IMR-90 (cell line): ENCODE measurements around the gene RRAGD. TPM values are rescaled to one million over a fixed set of nuclear protein-coding genes. Genes with fewer than 3 reads are reported as not detected.
"Not testable (repeated sequence)": the region's sequence is repeated elsewhere in the genome, so short reads cannot be mapped to it uniquely, and the experiment has no call there.

Experiments used
- ATAC-seq: fragments of 200-7000 bp; cut with Tn5 transposase; 2 replicates; pipeline ENCODE4 v1.9.1; 2020; ENCODE audit warnings: low read depth, mild to moderate bottlenecking, moderate library complexity
- BruUV-seq: library from RNA; stranded (reverse); fragments of 400-500 nt; replicated peaks from 2 replicates; lab custom pipeline; 2021; lab: Mats Ljungman, UMichigan
- CTCF ChIA-PET: fragments of 300-600 bp; formaldehyde crosslinking; extraction: SDS; loops from one replicate; lab custom pipeline; 2021; ENCODE audit warnings: antibody characterized with exemption; lab: Yijun Ruan, JAX
- POLR2A ChIA-PET: fragments of 300-600 bp; sonication (Branson Sonifier 250); formaldehyde crosslinking; loops from one replicate; lab custom pipeline; 2022; ENCODE audit warnings: antibody characterized with exemption; ENCODE audit not compliant: unreplicated experiment; lab: Charles Lee
- DNase-seq: peaks from one replicate; pipeline ENCODE4 v3.0.0; 2013
- H2AFZ ChIP-seq: replicated peaks from 2 replicates; pipeline ENCODE3; 2013; ENCODE audit warnings: low read length, mild to moderate bottlenecking; ENCODE audit not compliant: poor library complexity
- H2AK5ac ChIP-seq: 2 replicates; pipeline ENCODE4 v1.6.1; 2013; ENCODE audit warnings: low read depth, low read length, inconsistent platforms
- H2AK9ac ChIP-seq: replicated peaks from 2 replicates; pipeline ENCODE3; 2013; ENCODE audit warnings: mild to moderate bottlenecking, low read depth, low read length, moderate library complexity; ENCODE audit not compliant: poor library complexity
- H2BK120ac ChIP-seq: 2 replicates; pipeline ENCODE4 v1.6.1; 2013; ENCODE audit warnings: low read depth, low read length, inconsistent platforms
- H2BK15ac ChIP-seq: 3 replicates; pipeline ENCODE4 v1.6.1; 2013; ENCODE audit warnings: low read depth, low read length, inconsistent platforms
- H2BK20ac ChIP-seq: 2 replicates; pipeline ENCODE4 v1.6.1; 2013; ENCODE audit warnings: low read depth, mild to moderate bottlenecking, inconsistent platforms, low read length, moderate library complexity
- H2BK5ac ChIP-seq: 2 replicates; pipeline ENCODE4 v1.6.1; 2013; ENCODE audit warnings: mild to moderate bottlenecking, low read depth, low read length, inconsistent platforms; ENCODE audit not compliant: poor library complexity, severe bottlenecking
- H3K14ac ChIP-seq: replicated peaks from 2 replicates; pipeline ENCODE4 v1.6.1; 2013; ENCODE audit warnings: low read depth, low read length, inconsistent platforms
- H3K18ac ChIP-seq: 2 replicates; pipeline ENCODE4 v1.6.1; 2013; ENCODE audit warnings: low read depth, low read length, control low read depth
- H3K23ac ChIP-seq: 2 replicates; pipeline ENCODE4 v1.6.1; 2013; ENCODE audit warnings: low read depth, low read length, inconsistent platforms
- H3K27ac ChIP-seq: 2 replicates; pipeline ENCODE4 v1.5.1; 2013; ENCODE audit warnings: mild to moderate bottlenecking, control low read depth, low read length; ENCODE audit not compliant: insufficient read depth
- H3K27me3 ChIP-seq: 2 replicates; pipeline ENCODE4 v1.6.1; 2013; ENCODE audit warnings: low read length; ENCODE audit not compliant: control insufficient read depth, insufficient read depth
- H3K36me3 ChIP-seq: 2 replicates; pipeline ENCODE4 v1.6.1; 2013; ENCODE audit warnings: low read length, mixed read lengths; ENCODE audit not compliant: control insufficient read depth, insufficient read depth
- H3K4ac ChIP-seq: 2 replicates; pipeline ENCODE4 v1.6.1; 2013; ENCODE audit warnings: low read depth, low read length, inconsistent platforms
- H3K4me1 ChIP-seq: 2 replicates; pipeline ENCODE4 v1.6.1; 2013; ENCODE audit warnings: low read length, mixed read lengths; ENCODE audit not compliant: control insufficient read depth, insufficient read depth
- H3K4me2 ChIP-seq: 2 replicates; pipeline ENCODE4 v1.6.1; 2013; ENCODE audit warnings: low read depth, mild to moderate bottlenecking, control low read depth, low read length, moderate library complexity
- H3K4me3 ChIP-seq: 2 replicates; pipeline ENCODE4 v1.5.1; 2013; ENCODE audit warnings: low read depth, mild to moderate bottlenecking, control low read depth, low read length, moderate library complexity; ENCODE audit not compliant: insufficient read depth
- H3K56ac ChIP-seq: 2 replicates; pipeline ENCODE4 v1.6.1; 2013; ENCODE audit warnings: low read length, inconsistent platforms; ENCODE audit not compliant: insufficient read depth; ENCODE audit errors: extremely low read depth
- H3K79me1 ChIP-seq, 2 experiments: 2 replicates each; pipeline ENCODE4 v1.6.1; 2013; ENCODE audit warnings: low read length in 2 of 2, inconsistent platforms in 1 of 2, low read depth in 1 of 2
- H3K9ac ChIP-seq: 2 replicates; pipeline ENCODE4 v1.6.1; 2013; ENCODE audit warnings: low read depth, low read length, control low read depth
- H3K9me1 ChIP-seq: 2 replicates; pipeline ENCODE4 v1.6.1; 2013; ENCODE audit warnings: low read length, inconsistent platforms; ENCODE audit not compliant: insufficient read depth
- H3K9me3 ChIP-seq: 2 replicates; pipeline ENCODE4 v1.6.1; 2013; ENCODE audit warnings: low read length; ENCODE audit not compliant: control insufficient read depth, insufficient read depth
- H4K20me1 ChIP-seq: 2 replicates; pipeline ENCODE4 v1.6.1; 2013; ENCODE audit warnings: low read length, inconsistent platforms; ENCODE audit not compliant: insufficient read depth
- H4K5ac ChIP-seq: 2 replicates; pipeline ENCODE4 v1.6.1; 2013; ENCODE audit warnings: mild to moderate bottlenecking, low read depth, low read length, control low read depth
- H4K8ac ChIP-seq, 2 experiments: 2 replicates each; pipeline ENCODE4 v1.6.1; 2013; ENCODE audit warnings: low read depth in 2 of 2, low read length in 2 of 2, control low read depth in 1 of 2, inconsistent platforms in 1 of 2
- H4K91ac ChIP-seq: 2 replicates; pipeline ENCODE4 v1.6.1; 2013; ENCODE audit warnings: low read depth, low read length, inconsistent platforms; ENCODE audit not compliant: insufficient read depth
- BHLHE40 ChIP-seq: fragments of 150-350 bp; IDR thresholded peaks from 2 replicates; pipeline ENCODE4 v1.6.1; 2016; ENCODE audit warnings: mild to moderate bottlenecking, low read depth, low read length
- CEBPB ChIP-seq: IDR thresholded peaks from 2 replicates; pipeline ENCODE4 v1.6.1; 2012; ENCODE audit warnings: low read depth, low read length, improper control_type of control experiment
- CHD1 ChIP-seq: IDR thresholded peaks from 2 replicates; pipeline ENCODE4 v1.6.1; 2012; ENCODE audit warnings: low read depth, low read length, improper control_type of control experiment
- MAFK ChIP-seq: IDR thresholded peaks from 2 replicates; pipeline ENCODE4 v1.6.1; 2012; ENCODE audit warnings: low read depth, low read length, improper control_type of control experiment
- MAZ ChIP-seq: IDR thresholded peaks from 2 replicates; pipeline ENCODE4 v1.6.1; 2012; ENCODE audit warnings: low read depth, mild to moderate bottlenecking, low read length, improper control_type of control experiment, moderate library complexity, borderline replicate concordance
- NFE2L2 ChIP-seq: fragments of 150-350 bp; IDR thresholded peaks from 2 replicates; pipeline ENCODE4 v1.6.1; 2016; ENCODE audit warnings: low read depth, mild to moderate bottlenecking, low read length
- POLR2A ChIP-seq: IDR thresholded peaks from 2 replicates; pipeline ENCODE4 v1.6.1; 2012; ENCODE audit warnings: mild to moderate bottlenecking, low read depth, low read length
- RAD21 ChIP-seq: IDR thresholded peaks from 2 replicates; pipeline ENCODE4 v1.6.1; 2012; ENCODE audit warnings: low read length, improper control_type of control experiment
- WGBS, 2 experiments: methylation state at CpG; one replicate each; pipeline versions ENCODE4 v1.1.5 to v1.1.7; 2013; ENCODE audit warnings: missing lambda C conversion rate in 2 of 2; ENCODE audit not compliant: insufficient read length in 1 of 2; ENCODE audit errors: extremely low coverage in 2 of 2; 5-methylcytosine and 5-hydroxymethylcytosine counted together
- dilution Hi-C: fragments of 300-500 bp; cut with HindIII; formaldehyde crosslinking; loops from one replicate; pipeline ENCODE4 v1.14.3; 2018; ENCODE audit warnings: low sequenced_read_pairs; ENCODE audit not compliant: unreplicated experiment
- in situ Hi-C: fragments of 300-500 bp; cut with MboI; formaldehyde crosslinking; loops from 3 replicates; pipeline ENCODE4 v1.14.3; 2019; ENCODE audit warnings: low sequenced_read_pairs, inconsistent platforms, mixed read lengths
- intact Hi-C: fragments of 100-400 bp; cut with micrococcal nuclease; formaldehyde crosslinking; loops from 2 replicates; pipeline ENCODE4 v1.10.0; 2022
- polyA plus RNA-seq, 3 experiments: library from polyadenylated mRNA; depleted of rRNA; stranded (reverse); fragments of >200 nt; gene quantifications; 2 replicates each; pipeline ENCODE4 v1.2.3, GENCODE V29; 2012; ENCODE audit warnings: low replicate concordance in 1 of 3
- total RNA-seq: library from RNA; depleted of rRNA; stranded (reverse); fragments of >200 nt; gene quantifications from 2 replicates; pipeline ENCODE4 v1.2.3, GENCODE V29; 2012
- TF ChIP-seq, protein P1 (sequence below): fragments of 150-350 bp; IDR thresholded peaks from 2 replicates; pipeline ENCODE4 v1.6.1; 2016; ENCODE audit warnings: low read depth, mild to moderate bottlenecking, low read length, moderate library complexity, borderline replicate concordance

The RRAGD gene
- total and polyA plus RNA-seq, 2 of the 4 experiments (the other 2 are of a cell fraction): not detected

DNA sequence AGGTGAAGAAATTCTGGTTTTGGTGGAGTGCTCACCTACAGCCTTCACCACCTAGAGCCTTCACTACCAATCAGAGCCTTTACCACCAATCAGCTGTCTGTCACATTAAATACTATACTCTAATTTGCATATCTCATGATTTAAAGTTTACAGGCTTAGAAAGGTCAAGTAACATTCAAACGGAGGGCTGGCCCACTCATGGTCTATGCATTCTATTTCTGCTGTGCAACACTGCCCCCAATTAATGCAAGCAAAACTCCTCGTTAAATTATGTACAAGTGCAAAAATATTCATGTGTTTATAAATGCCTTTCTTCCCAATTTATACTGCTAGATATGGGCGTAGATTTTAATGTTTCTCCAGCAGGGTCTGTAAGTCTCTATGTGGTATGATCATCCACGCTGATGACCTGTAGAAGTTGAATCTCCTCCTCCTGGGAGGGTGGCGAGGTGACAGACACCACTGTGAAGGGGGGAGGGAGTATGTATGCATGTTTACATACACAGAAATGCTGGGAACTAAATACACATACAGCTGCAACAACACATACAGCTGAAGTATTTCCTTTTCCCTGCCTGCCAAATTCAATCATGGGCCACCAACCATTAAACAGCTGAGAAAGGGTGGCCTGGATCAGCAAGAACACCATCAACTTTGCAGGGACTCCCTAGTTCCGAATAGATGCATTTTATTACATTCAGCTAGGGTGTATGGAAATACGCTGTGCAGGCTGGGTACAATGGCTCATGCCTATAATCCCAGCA is 13.1 kb downstream of the RRAGD start:
- BruUV-seq: no TSS peak
- no peaks in the 10 kb centered on the region for H3K9me3 ChIP-seq

DNA sequence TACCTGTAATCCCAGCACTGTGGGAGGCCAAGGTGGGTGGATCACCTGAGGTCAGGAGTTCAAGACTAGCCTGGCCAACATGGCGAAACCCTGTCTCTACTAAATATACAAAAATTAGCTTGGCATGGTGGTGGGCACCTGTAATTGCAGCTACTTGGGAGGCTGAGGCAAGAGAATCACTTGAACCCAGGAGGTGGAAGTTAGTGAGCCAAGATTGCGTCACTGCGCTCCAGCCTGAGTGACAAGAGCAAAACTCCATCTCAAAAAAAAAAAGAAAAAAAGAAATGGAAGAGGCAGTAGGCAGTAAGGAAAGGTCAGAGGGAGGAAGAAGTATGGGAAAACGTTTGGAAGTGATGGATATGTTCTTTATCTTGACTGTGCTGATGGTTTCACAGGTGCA is 14.2 kb downstream of the RRAGD start:
- ATAC-seq, H2AK9ac ChIP-seq, H3K23ac ChIP-seq, H3K9me3 ChIP-seq, H2BK120ac ChIP-seq, dilution Hi-C loops, in situ Hi-C loops, CTCF ChIA-PET, H3K14ac ChIP-seq, H4K91ac ChIP-seq, H3K9ac ChIP-seq, H2AFZ ChIP-seq, H3K4me1 ChIP-seq, H2BK20ac ChIP-seq, H2AK5ac ChIP-seq, H3K27me3 ChIP-seq, H2BK15ac ChIP-seq, BruUV-seq, H4K5ac ChIP-seq, intact Hi-C loops, H3K4me2 ChIP-seq, H3K36me3 ChIP-seq, H3K27ac ChIP-seq, H4K8ac ChIP-seq, H3K4ac ChIP-seq, H4K20me1 ChIP-seq, H2BK5ac ChIP-seq, H3K56ac ChIP-seq, POLR2A ChIA-PET, H3K9me1 ChIP-seq, H3K18ac ChIP-seq, H3K4me3 ChIP-seq, DNase-seq, H3K79me1 ChIP-seq: not testable (repeated sequence)
- 0% methylated on average over 1 of the region's 4 CpGs; no CpG with 5 or more reads in 1 of the 2 experiments for WGBS, 2 experiments

More for the DNA sequence above, 13.1 kb downstream of the RRAGD start:
- no peak overlapping the region for H3K23ac ChIP-seq
- no peak overlapping the region for H2BK20ac ChIP-seq
- no peak overlapping the region for H2AFZ ChIP-seq
- CTCF ChIA-PET: interaction anchor here (0.8 kb wide), 1 partner anchor 53 kb away, joined by 3 read pairs; no protein-coding TSS in a partner anchor
- H3K9me1 ChIP-seq: no peaks in the 10 kb centered on the region
- no peak overlapping the region for H2BK5ac ChIP-seq
- POLR2A ChIA-PET: no interaction called here
- no peaks in the 10 kb centered on the region for H3K4me1 ChIP-seq
- intact Hi-C loops: no loop called here
- H3K14ac ChIP-seq: no peak overlapping the region
- H3K27me3 ChIP-seq: peaks cover 5% of the 10 kb centered on the region
- no peak for ATAC-seq
- in situ Hi-C loops: no loop called here
- no peak overlapping the region for H3K9ac ChIP-seq
- DNase-seq: no peak
- H4K8ac ChIP-seq: no peak overlapping the region
- TF ChIP-seq CHD1 (no peak), POLR2A (no peak), MAZ (no peak), CEBPB (no peak), RAD21 (no peak), BHLHE40 (no peak), NFE2L2 (no peak), MAFK (no peak)
- TF ChIP-seq, protein P1, sequence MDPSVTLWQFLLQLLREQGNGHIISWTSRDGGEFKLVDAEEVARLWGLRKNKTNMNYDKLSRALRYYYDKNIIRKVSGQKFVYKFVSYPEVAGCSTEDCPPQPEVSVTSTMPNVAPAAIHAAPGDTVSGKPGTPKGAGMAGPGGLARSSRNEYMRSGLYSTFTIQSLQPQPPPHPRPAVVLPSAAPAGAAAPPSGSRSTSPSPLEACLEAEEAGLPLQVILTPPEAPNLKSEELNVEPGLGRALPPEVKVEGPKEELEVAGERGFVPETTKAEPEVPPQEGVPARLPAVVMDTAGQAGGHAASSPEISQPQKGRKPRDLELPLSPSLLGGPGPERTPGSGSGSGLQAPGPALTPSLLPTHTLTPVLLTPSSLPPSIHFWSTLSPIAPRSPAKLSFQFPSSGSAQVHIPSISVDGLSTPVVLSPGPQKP: no peak
- no peak overlapping the region for H2AK9ac ChIP-seq
- no peak overlapping the region for H3K4me2 ChIP-seq
- no peak overlapping the region for H3K56ac ChIP-seq
- no peak overlapping the region for H2AK5ac ChIP-seq
- no peak overlapping the region for H4K5ac ChIP-seq
- no peaks in the 10 kb centered on the region for H4K20me1 ChIP-seq
- H3K36me3 ChIP-seq: no peaks in the 10 kb centered on the region
- H3K27ac ChIP-seq: no peak overlapping the region
- H2BK120ac ChIP-seq: no peak overlapping the region
- H3K18ac ChIP-seq: no peak overlapping the region
- H3K4ac ChIP-seq: no peak overlapping the region
- no peak overlapping the region for H2BK15ac ChIP-seq
- WGBS, 2 experiments: no CpG with 5 or more reads among the region's 7 CpGs
- dilution Hi-C loops: no loop called here
- H4K91ac ChIP-seq: no peak overlapping the region
- H3K4me3 ChIP-seq: no peak overlapping the region
- no peaks in the 10 kb centered on the region for H3K79me1 ChIP-seq
